ENCODE measurements around the gene PHC1.

Gene PHC1

GRCh38 chr12:8969861-8970411 lies 55.6 kb downstream of the PHC1 start:
- Mint-ChIP-seq H3K4me3 (no peak overlapping the region), H3K9me3 (peaks cover 73% of the 10 kb centered on the region), H3K4me1 (no peaks in the 10 kb centered on the region), H3K27ac (no peak overlapping the region), H3K36me3 (ENCODE audit: low read depth) (peaks cover 47% of the 10 kb centered on the region), H3K27me3 (ENCODE audit: low read depth, poor library complexity) (no peaks in the 10 kb centered on the region)
- TF ChIP-seq CTCF (IDR thresholded peaks at IDR 0.05): no peak
- no peak for DNase-seq

- peaks cover 73% of the 10 kb centered on the region for H3K9me3 Mint-ChIP-seq
- no peaks in the 10 kb centered on the region for H3K27me3 Mint-ChIP-seq (ENCODE audit: low read depth, poor library complexity)
- H3K36me3 Mint-ChIP-seq (ENCODE audit: low read depth): peaks cover 48% of the 10 kb centered on the region
- no peak overlapping the region for H3K4me3 Mint-ChIP-seq
- DNase-seq: no peak
- H3K27ac Mint-ChIP-seq: no peak overlapping the region
- H3K4me1 Mint-ChIP-seq: no peaks in the 10 kb centered on the region
- no peak for TF ChIP-seq CTCF (IDR thresholded peaks at IDR 0.05)
Observed at GRCh38 chr12:8970432-8970831, 56.1 kb downstream of the PHC1 start.

- no peak for DNase-seq
- peaks cover 5% of the 10 kb centered on the region for H3K27me3 Mint-ChIP-seq (ENCODE audit: low read depth, poor library complexity)
- peaks cover 39% of the 10 kb centered on the region for H3K36me3 Mint-ChIP-seq (ENCODE audit: low read depth)
- H3K9me3 Mint-ChIP-seq: peaks cover 39% of the 10 kb centered on the region
- peak overlapping the region; percentile 20 for H3K27ac Mint-ChIP-seq
- H3K4me1 Mint-ChIP-seq: no peaks in the 10 kb centered on the region
- no peak overlapping the region for H3K4me3 Mint-ChIP-seq
- no peak for TF ChIP-seq CTCF (IDR thresholded peaks at IDR 0.05)
Observed at GRCh38 chr12:8980137-8980536, 65.8 kb downstream of the PHC1 start.

- Mint-ChIP-seq H3K36me3 (ENCODE audit: low read depth) (peaks cover 2% of the 10 kb centered on the region), H3K4me1 (no peaks in the 10 kb centered on the region), H3K27me3 (ENCODE audit: low read depth, poor library complexity) (peaks cover 4% of the 10 kb centered on the region), H3K9me3 (peaks cover 2% of the 10 kb centered on the region), H3K27ac (no peak overlapping the region), H3K4me3 (no peak overlapping the region)
- DNase-seq: no peak
- no peak for TF ChIP-seq CTCF (IDR thresholded peaks at IDR 0.05)
Observed at GRCh38 chr12:8985213-8985754, 71.0 kb downstream of the PHC1 start.

- Mint-ChIP-seq H3K27me3 (ENCODE audit: low read depth, poor library complexity) (no peaks in the 10 kb centered on the region), H3K4me3 (no peak overlapping the region), H3K27ac (no peak overlapping the region), H3K9me3 (no peaks in the 10 kb centered on the region), H3K4me1 (no peaks in the 10 kb centered on the region), H3K36me3 (ENCODE audit: low read depth) (no peaks in the 10 kb centered on the region)
- TF ChIP-seq CTCF (IDR thresholded peaks at IDR 0.05): no peak
- DNase-seq: no peak
Observed at GRCh38 chr12:8987163-8987562, 72.9 kb downstream of the PHC1 start.

- no peaks in the 10 kb centered on the region for H3K9me3 Mint-ChIP-seq
- no peak for DNase-seq
- H3K36me3 Mint-ChIP-seq (ENCODE audit: low read depth): no peaks in the 10 kb centered on the region
- no peaks in the 10 kb centered on the region for H3K4me1 Mint-ChIP-seq
- no peak overlapping the region for H3K27ac Mint-ChIP-seq
- no peak overlapping the region for H3K4me3 Mint-ChIP-seq
- TF ChIP-seq CTCF (IDR thresholded peaks at IDR 0.05): no peak
- H3K27me3 Mint-ChIP-seq (ENCODE audit: low read depth, poor library complexity): no peaks in the 10 kb centered on the region
Observed at GRCh38 chr12:8987685-8988084, 73.4 kb downstream of the PHC1 start.
